NCI-H1092 treated with DMSO at 0.1 percent for 48 hours (cell line): Measurements from ENCODE around the gene PSMB3.

ENCODE experiments used
- DNase-seq: peaks from one replicate; lab custom pipeline; 2025; lab: John Stamatoyannopoulos, UW

Gene PSMB3

GRCh38 chr17:38752308-38753070, at the start of gene PSMB3:
TSS of gene PSMB3 (plus strand) at chr17:38752741. CDS start at chr17:38752827, 86 bp downstream.
- peak; percentile 100 for DNase-seq

DNA sequence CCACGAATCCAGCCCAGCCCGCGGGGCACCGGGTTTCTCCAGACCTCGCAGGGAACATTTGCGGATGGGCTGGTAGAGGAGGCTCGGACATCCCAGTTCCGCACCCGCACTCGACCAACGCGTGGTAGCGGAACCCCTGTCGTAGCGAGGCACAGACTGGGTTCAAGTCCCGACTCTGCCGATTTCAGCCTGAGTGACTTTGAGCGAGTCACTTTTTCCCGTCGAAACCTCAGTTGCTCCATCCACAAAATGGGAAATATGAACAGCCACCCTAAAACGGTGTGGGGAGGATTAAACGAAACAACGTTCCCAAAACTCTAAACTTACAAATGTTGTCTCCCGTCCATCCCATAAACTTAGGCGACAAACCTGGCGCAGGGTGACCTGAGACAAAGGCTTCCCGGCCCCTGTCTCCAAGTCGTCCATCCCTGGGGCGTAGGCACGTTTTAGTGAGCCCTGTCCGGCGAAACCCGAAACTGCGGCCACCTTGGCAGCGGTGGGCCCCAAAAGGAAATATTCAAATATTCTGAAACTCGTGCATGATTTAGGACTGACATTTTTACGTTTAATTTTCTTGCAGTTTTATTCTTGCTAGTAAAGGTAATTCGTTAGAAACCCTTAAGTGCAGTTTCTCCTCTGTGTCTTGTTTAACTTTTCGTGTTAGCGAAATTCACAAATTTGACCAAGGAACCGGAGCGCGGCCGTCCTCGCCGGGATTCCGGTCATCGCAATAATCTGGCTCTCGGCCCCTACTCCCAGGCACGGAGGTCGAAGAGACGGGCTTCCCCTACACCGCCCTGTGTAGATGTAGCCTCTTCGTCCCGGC, 49.4 kb upstream of the PSMB3 start:
- no peak for DNase-seq

DNA sequence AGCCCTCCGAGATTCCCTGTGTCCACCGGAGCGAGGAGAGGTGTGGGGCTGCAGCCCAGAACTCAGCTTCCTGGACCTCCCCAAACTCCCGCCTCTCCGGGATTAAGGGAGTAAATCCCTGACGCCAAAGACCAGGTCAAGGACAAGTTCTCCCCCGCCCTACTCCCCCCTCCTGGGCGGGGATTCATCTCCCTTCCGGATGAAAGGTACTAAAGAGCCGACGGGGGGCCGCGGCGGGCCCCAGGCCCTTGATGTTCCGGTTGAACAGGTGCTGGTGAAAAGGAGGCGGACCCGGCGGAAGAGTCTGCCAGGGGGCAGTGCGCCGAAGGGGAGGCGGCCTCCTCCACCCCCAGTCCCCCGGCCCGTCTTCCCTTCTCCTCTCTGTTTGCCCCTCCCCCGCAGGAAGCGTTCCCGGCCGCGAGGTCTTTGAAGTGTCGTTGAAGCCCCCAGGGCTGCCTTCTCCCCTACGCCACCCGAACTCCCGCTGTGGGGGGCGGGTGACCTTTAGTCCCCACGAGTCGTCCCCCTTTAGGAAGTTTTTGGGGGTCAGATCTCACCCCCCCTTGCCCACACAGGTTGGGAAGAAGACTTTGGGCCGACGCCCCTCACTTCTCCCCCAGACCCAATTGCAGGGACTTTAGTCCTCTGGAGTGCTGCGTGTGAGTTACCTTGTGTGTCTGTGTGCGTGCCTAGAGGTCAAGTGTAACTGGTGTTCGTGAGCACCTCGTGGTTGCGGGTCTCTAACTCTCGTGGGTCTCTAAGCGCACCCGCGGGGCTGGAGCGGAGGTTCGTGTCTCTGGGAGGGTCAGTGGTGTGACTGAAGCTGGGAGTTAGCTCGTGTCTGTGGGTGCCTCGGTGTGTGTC, 48.6 kb upstream of the PSMB3 start:
- DNase-seq = peak; percentile 83

GRCh38 chr17:38704606-38705522, 47.7 kb upstream of the PSMB3 start, which contains the start of gene MLLT6:
TSS of gene MLLT6 (plus strand) at chr17:38705273. CDS start at chr17:38705633, 360 bp downstream.
- peak; percentile 75 for DNase-seq

- DNase-seq = no peak
These were observed 47.1 kb upstream of the PSMB3 start for GRCh38 chr17:38705523-38705802.

- no peak for DNase-seq
These were observed 46.6 kb upstream of the PSMB3 start for GRCh38 chr17:38705803-38706504.

DNA sequence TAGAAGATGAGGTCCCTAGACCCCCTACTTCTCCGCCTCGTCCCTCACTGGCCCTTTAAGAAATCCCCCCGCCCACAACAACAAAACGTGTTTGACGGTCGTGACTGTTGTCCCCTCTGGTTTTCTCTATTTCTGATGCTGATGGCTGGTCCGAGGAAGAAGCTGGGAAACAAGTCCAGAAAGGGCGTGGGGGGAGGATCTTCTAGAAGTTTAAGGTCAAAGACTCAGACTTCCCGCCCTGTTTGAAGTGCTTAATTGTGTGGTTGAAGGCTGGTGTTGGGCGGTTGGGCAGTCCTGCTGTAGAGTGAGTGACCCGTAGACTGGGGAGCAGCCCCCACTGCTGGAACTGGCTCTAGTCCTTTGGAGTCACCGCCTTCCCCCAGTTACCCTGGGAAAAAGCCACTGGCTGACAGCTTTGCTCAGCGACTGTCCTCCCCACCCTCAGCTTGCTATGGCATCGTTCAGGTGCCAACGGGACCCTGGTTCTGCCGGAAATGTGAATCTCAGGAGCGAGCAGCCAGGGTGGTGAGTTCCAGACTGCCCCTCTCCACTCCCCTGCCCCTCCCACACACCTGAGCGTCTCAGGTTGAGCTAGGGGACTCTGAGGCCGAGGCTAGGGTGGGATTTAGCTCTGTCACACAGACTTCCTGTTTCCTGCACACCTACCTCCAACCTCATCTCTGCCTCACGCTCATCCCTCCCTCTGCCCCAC, 45.9 kb upstream of the PSMB3 start:
- no peak for DNase-seq

DNA sequence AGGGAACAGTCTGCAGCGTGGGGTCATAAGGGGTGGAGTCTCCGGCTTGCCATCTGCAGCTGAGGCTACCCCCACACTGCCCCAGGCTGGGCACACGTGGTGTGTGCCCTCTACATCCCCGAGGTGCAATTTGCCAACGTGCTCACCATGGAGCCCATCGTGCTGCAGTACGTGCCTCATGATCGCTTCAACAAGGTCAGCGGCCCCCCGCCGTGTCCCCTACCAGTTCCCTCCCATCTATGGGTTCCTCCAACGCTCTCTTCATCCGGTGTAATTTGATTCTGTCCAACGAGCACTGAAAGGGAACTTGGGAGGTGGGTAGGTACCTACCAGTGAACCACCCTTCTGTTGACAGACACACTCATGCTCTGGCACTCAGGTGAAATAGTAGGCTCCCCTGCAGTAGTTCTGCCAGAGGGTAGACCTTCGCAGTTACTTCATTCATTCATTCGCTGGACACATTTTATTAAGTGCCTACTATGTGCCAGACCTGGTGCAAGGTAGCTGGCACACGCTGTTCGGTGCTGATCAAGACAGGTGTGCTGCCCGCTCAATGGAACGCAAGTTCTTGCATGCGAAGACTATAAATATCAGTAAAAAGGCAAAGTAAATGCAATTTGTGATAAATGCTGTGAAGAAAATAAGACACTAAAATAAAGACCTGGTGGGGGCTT, 44.7 kb upstream of the PSMB3 start:
- no peak for DNase-seq

GRCh38 chr17:38709104-38709820, 43.3 kb upstream of the PSMB3 start:
- DNase-seq = no peak

DNA sequence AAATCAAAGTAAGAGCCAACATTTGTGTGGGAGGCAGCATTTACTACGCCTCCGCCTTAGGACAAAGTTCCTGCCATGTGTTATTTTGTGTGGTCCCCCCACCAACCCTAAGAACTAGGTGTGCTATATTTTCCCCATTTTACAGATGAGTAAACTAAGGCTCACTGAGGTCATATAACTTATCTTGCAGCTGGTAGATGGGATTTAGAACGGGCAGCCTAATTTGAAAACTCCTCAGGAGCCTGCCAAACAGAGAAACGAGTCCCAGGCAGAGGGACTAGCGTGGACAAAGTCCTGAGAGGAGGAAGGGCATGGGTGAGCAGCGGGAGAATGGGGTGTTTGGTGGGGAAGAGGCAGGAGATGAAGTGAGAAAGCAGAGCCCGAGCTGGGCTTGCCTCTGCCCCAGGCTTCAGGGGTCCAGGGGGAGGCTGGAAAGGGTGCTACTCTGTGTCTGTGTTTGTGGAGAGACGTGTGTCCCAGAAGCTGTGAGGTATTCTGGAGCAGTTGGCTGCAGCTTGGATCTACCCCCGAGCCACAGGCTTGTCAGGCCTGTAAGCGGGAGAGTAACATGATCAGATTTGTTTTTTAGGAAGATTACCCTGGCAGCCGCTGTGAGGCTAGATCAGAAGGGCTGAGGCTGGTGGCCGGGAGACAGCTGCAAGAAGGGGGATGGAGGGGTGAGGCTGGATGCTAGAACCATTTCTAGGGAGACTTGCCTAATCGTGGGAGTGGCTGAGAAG, 42.5 kb upstream of the PSMB3 start:
- no peak for DNase-seq

DNA sequence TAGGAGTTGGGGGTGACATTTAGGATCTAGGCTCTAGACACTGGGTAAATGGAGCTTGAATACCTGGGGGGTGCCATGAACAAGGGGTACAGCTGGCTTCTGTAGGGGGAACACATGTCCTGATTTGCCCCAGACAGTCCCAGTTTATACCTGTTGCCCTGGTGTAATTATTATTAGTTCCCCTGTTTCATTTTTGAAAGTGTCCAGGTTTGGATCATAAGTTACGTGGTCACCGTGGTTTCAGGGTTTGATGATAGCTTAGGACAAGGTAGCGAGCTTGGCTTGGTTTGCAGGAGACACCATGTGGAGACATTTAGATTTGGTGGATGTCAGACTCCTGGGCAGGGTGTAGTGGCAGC, 42.0 kb upstream of the PSMB3 start:
- DNase-seq = no peak

DNA sequence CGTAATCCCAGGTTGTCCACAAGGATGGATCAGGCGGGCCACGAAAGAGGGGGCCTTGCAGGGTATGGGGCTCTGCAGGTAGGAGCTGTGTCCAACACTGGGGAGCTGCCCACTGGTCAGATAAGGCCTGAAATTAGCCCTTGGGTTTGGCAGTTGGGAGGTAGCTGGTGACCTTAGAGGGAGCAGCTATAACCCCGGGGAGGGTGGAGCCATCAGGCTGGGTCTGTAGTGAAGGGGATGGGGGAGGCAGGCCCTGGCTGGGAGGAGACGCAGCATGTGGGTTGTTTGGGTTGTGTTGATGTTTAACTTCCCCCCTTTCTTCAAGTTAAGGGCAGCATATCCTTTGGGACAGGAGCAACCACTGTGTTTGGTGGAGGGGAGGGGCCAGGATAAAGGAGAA, 41.6 kb upstream of the PSMB3 start:
- DNase-seq = no peak

- DNase-seq = no peak
These were observed 40.6 kb upstream of the PSMB3 start for GRCh38 chr17:38711792-38712571.

GRCh38 chr17:38712593-38712992, 39.9 kb upstream of the PSMB3 start:
- DNase-seq = no peak

- DNase-seq = no peak
These were observed 39.0 kb upstream of the PSMB3 start for GRCh38 chr17:38713456-38714075.

GRCh38 chr17:38715216-38715943, 37.2 kb upstream of the PSMB3 start:
- no peak for DNase-seq
